ENCODE data around the gene ARMH1.

The ARMH1 gene

GRCh38 chr1:44641126-44642102, 33.1 kb upstream of the ARMH1 start:
- no peak for TF ChIP-seq EP300 (IDR thresholded peaks at IDR 0.05; ENCODE audit: borderline replicate concordance)

GRCh38 chr1:44642255-44642654, 32.3 kb upstream of the ARMH1 start:
- TF ChIP-seq EP300 (IDR thresholded peaks at IDR 0.05; ENCODE audit: borderline replicate concordance), result no peak
- no peak for TF ChIP-seq TCF12 (IDR thresholded peaks at IDR 0.05; ENCODE audit: low read depth)
- no peak for TF ChIP-seq ZBTB7A (IDR thresholded peaks at IDR 0.05; ENCODE audit: low read depth)
- no peak for TF ChIP-seq CREB1 (IDR thresholded peaks at IDR 0.05; ENCODE audit: low read depth)
- no peak for TF ChIP-seq NFIC (IDR thresholded peaks at IDR 0.05)
- no peak for TF ChIP-seq EGR1 (IDR thresholded peaks at IDR 0.05)
- TF ChIP-seq YY1 (IDR thresholded peaks at IDR 0.05; ENCODE audit: low read depth), result no peak
- TF ChIP-seq, protein P1, sequence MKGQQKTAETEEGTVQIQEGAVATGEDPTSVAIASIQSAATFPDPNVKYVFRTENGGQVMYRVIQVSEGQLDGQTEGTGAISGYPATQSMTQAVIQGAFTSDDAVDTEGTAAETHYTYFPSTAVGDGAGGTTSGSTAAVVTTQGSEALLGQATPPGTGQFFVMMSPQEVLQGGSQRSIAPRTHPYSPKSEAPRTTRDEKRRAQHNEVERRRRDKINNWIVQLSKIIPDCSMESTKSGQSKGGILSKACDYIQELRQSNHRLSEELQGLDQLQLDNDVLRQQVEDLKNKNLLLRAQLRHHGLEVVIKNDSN (IDR thresholded peaks at IDR 0.05), result no peak
- no peak for TF ChIP-seq MAX (IDR thresholded peaks at IDR 0.05)
- TF ChIP-seq FOXM1 (IDR thresholded peaks at IDR 0.05; ENCODE audit: borderline replicate concordance, low read depth), result no peak
- TF ChIP-seq TEAD4 (IDR thresholded peaks at IDR 0.05), result no peak
- TF ChIP-seq, protein P2, sequence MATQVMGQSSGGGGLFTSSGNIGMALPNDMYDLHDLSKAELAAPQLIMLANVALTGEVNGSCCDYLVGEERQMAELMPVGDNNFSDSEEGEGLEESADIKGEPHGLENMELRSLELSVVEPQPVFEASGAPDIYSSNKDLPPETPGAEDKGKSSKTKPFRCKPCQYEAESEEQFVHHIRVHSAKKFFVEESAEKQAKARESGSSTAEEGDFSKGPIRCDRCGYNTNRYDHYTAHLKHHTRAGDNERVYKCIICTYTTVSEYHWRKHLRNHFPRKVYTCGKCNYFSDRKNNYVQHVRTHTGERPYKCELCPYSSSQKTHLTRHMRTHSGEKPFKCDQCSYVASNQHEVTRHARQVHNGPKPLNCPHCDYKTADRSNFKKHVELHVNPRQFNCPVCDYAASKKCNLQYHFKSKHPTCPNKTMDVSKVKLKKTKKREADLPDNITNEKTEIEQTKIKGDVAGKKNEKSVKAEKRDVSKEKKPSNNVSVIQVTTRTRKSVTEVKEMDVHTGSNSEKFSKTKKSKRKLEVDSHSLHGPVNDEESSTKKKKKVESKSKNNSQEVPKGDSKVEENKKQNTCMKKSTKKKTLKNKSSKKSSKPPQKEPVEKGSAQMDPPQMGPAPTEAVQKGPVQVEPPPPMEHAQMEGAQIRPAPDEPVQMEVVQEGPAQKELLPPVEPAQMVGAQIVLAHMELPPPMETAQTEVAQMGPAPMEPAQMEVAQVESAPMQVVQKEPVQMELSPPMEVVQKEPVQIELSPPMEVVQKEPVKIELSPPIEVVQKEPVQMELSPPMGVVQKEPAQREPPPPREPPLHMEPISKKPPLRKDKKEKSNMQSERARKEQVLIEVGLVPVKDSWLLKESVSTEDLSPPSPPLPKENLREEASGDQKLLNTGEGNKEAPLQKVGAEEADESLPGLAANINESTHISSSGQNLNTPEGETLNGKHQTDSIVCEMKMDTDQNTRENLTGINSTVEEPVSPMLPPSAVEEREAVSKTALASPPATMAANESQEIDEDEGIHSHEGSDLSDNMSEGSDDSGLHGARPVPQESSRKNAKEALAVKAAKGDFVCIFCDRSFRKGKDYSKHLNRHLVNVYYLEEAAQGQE (IDR thresholded peaks at IDR 0.05; ENCODE audit: low read depth), result no peak

- no peak for TF ChIP-seq YY1 (IDR thresholded peaks at IDR 0.05; ENCODE audit: low read depth)
Measured at GRCh38 chr1:44642925-44643324, 31.6 kb upstream of the ARMH1 start.

DNA sequence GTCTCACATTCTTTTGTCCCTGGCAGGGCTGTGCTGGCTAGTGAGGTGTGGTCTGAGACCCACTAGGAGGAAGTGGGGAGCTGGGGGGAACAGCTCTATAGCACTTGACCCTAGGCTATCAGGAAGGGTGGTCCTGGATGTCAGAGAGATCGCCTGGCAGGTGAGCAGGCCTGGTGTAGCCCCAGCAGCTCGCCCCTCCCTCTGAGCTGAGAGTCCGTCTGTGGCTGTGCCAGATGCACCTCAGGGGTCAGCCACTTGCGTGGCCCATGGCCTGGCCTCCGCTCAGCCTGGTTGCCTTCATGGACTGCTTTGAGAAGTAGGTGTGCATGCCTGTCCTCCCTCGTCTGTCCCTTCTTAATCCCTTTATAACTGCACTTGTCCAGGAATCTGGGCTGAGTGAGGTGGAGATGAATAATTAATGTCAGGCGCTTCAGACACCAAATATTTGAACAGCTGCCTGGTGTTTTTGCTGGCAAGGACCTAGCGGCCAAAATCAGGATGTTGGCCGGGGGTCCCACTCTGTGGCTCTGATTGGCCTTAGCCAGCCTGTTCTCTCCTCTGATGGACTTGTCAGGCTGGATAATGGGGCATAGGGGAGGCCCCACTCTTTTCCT, 30.7 kb upstream of the ARMH1 start:
- TF ChIP-seq EP300 (IDR thresholded peaks at IDR 0.05; ENCODE audit: borderline replicate concordance) (no peak), FOXM1 (IDR thresholded peaks at IDR 0.05; ENCODE audit: borderline replicate concordance, low read depth) (no peak), TAF1 (IDR thresholded peaks at IDR 0.05; ENCODE audit: low read depth) (no peak), ZBTB7A (IDR thresholded peaks at IDR 0.05; ENCODE audit: low read depth) (no peak), TEAD4 (IDR thresholded peaks at IDR 0.05) (no peak), MAX (IDR thresholded peaks at IDR 0.05) (no peak), CREB1 (IDR thresholded peaks at IDR 0.05; ENCODE audit: low read depth) (no peak), EGR1 (IDR thresholded peaks at IDR 0.05) (no peak), NFIC (IDR thresholded peaks at IDR 0.05) (no peak), TCF12 (IDR thresholded peaks at IDR 0.05; ENCODE audit: low read depth) (no peak)
- TF ChIP-seq, protein P1 (IDR thresholded peaks at IDR 0.05), result no peak
- TF ChIP-seq, protein P2 (IDR thresholded peaks at IDR 0.05; ENCODE audit: low read depth), result no peak

GRCh38 chr1:44644806-44645205, 29.7 kb upstream of the ARMH1 start:
- TF ChIP-seq FOXM1 (IDR thresholded peaks at IDR 0.05; ENCODE audit: borderline replicate concordance, low read depth) (no peak), TCF12 (IDR thresholded peaks at IDR 0.05; ENCODE audit: low read depth) (no peak), CEBPB (IDR thresholded peaks at IDR 0.05) (no peak), RAD21 (IDR thresholded peaks at IDR 0.05; ENCODE audit: low read depth) (no peak), TAF1 (IDR thresholded peaks at IDR 0.05; ENCODE audit: low read depth) (no peak), NFIC (IDR thresholded peaks at IDR 0.05) (no peak), CREB1 (IDR thresholded peaks at IDR 0.05; ENCODE audit: low read depth) (no peak)
